C4-2B (cell line): ENCODE results near the gene BTBD9.

Source experiments
- CTCF ChIP-seq: fragments of 450-650 bp; conservative IDR thresholded peaks from 2 replicates; pipeline ENCODE4 v1.5.1; 2017; ENCODE audit warnings: mild to moderate bottlenecking
- ZFX ChIP-seq: fragments of 450-650 bp; IDR thresholded peaks from 2 replicates; pipeline ENCODE4 v1.6.1; 2017

GRCh38 chr6:38638941-38639497, 710 bp downstream of the BTBD9 start:
- TF ChIP-seq CTCF, result no peak
- no peak for TF ChIP-seq ZFX
